Ovary (tissue), 3 donors: ENCODE measurements around the gene MUC2.

ENCODE experiments used
- EP300 ChIP-seq: sonication (generic); formaldehyde crosslinking; IDR thresholded peaks from one replicate; pipeline ENCODE4 v1.6.1; 2017; ENCODE audit warnings: antibody characterized with exemption
- POLR2A ChIP-seq: fragments of 450-650 bp; IDR thresholded peaks from one replicate; pipeline ENCODE4 v1.6.1; 2017; ENCODE audit warnings: antibody characterized with exemption, mild to moderate bottlenecking, moderate library complexity
- TF ChIP-seq, protein P1 (sequence below), 3 donors: fragments of 450-650 bp in 2 of 3; fragments of 200-600 bp in 1 of 3; IDR thresholded peaks; one replicate each; pipeline versions ENCODE4 v1.5.1 to v1.8.0; 2016 to 2022; ENCODE audit warnings: antibody characterized with exemption in 3 of 3, mild to moderate bottlenecking in 1 of 3
- donor health status: DM: no; HTN: no; CAD: no.

GRCh38 chr11:1028291-1028540, 46.5 kb upstream of the MUC2 start:
- TF ChIP-seq, protein P1, sequence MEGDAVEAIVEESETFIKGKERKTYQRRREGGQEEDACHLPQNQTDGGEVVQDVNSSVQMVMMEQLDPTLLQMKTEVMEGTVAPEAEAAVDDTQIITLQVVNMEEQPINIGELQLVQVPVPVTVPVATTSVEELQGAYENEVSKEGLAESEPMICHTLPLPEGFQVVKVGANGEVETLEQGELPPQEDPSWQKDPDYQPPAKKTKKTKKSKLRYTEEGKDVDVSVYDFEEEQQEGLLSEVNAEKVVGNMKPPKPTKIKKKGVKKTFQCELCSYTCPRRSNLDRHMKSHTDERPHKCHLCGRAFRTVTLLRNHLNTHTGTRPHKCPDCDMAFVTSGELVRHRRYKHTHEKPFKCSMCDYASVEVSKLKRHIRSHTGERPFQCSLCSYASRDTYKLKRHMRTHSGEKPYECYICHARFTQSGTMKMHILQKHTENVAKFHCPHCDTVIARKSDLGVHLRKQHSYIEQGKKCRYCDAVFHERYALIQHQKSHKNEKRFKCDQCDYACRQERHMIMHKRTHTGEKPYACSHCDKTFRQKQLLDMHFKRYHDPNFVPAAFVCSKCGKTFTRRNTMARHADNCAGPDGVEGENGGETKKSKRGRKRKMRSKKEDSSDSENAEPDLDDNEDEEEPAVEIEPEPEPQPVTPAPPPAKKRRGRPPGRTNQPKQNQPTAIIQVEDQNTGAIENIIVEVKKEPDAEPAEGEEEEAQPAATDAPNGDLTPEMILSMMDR (IDR thresholded peaks at IDR 0.05) = no peak
- no peak for TF ChIP-seq POLR2A
- no peak for TF ChIP-seq EP300
